Fibroblast of skin of left quadriceps (primary cell): Measurements from ENCODE around the gene UNC119.
"Not testable (repeated sequence)": the region's sequence is repeated elsewhere in the genome, so short reads cannot be mapped to it uniquely, and the experiment has no call there.

ENCODE experiments used
- DNase-seq, 2 experiments: peaks; one replicate each; pipeline ENCODE4 v3.0.0-alpha.2; 2013; ENCODE audit warnings: low read depth in 2 of 2

UNC119 gene

GRCh38 chr17:28522281-28522680 is 30.1 kb downstream of the UNC119 start:
- not testable (repeated sequence) for DNase-seq

GRCh38 chr17:28521311-28522085 is 30.9 kb downstream of the UNC119 start:
- DNase-seq: no peak

- DNase-seq: no peak
Observed at GRCh38 chr17:28520687-28521086, 31.7 kb downstream of the UNC119 start.

GRCh38 chr17:28519236-28519635 is 33.2 kb downstream of the UNC119 start:
- no peak for DNase-seq

- DNase-seq: no peak
Observed at GRCh38 chr17:28518578-28518977, 33.8 kb downstream of the UNC119 start.

- DNase-seq: no peak
Observed at GRCh38 chr17:28518132-28518531, 34.3 kb downstream of the UNC119 start.

- no peak for DNase-seq
Observed at GRCh38 chr17:28515518-28515917, 36.9 kb downstream of the UNC119 start.

GRCh38 chr17:28514561-28515002 is 37.8 kb downstream of the UNC119 start:
- no peak for DNase-seq

GRCh38 chr17:28513476-28513875 is 38.9 kb downstream of the UNC119 start:
- no peak for DNase-seq

- DNase-seq: no peak
Observed at GRCh38 chr17:28511858-28512461, 40.5 kb downstream of the UNC119 start.

GRCh38 chr17:28509789-28510188 is 42.6 kb downstream of the UNC119 start:
- no peak for DNase-seq

- no peak for DNase-seq
Observed at GRCh38 chr17:28508211-28508724, 44.2 kb downstream of the UNC119 start.

GRCh38 chr17:28507567-28508203 is 44.7 kb downstream of the UNC119 start:
- no peak for DNase-seq

GRCh38 chr17:28506763-28507487 is 45.5 kb downstream of the UNC119 start:
- DNase-seq: no peak

- DNase-seq: no peak
Observed at GRCh38 chr17:28505986-28506665, 46.3 kb downstream of the UNC119 start, which contains the start of gene FOXN1. FOXN1 (plus strand) TSS chr17:28506348; CDS start chr17:28523970, 17,622 bp downstream.

GRCh38 chr17:28503420-28503819 is 49.0 kb downstream of the UNC119 start:
- no peak for DNase-seq

GRCh38 chr17:28501421-28502284 is 50.8 kb downstream of the UNC119 start:
- DNase-seq: no peak

- no peak for DNase-seq
Observed at GRCh38 chr17:28500712-28501379, 51.6 kb downstream of the UNC119 start.

- no peak for DNase-seq
Observed at GRCh38 chr17:28499684-28500357, 52.6 kb downstream of the UNC119 start.
